SK-N-MC (cell line): ENCODE measurements around the gene TIPRL.

Source experiments
- EZH2 ChIP-seq: fragments of 200-600 bp; sonication (generic); IDR thresholded peaks from one replicate; pipeline ENCODE4 v1.6.1; 2017; ENCODE audit warnings: antibody characterized with exemption
- POLR2AphosphoS5 ChIP-seq: IDR thresholded peaks from 2 replicates; pipeline ENCODE4 v1.6.1; 2012; ENCODE audit warnings: mild to moderate bottlenecking, low read depth, low read length, borderline replicate concordance

- no peak for TF ChIP-seq POLR2AphosphoS5
- TF ChIP-seq EZH2 = no peak
Measured at GRCh38 chr1:168141871-168142385, 36.8 kb upstream of the TIPRL start.
